GM12878 (cell line): ENCODE data around the gene SLC66A3. TPM values are rescaled to one million over a fixed set of nuclear protein-coding genes. Genes with fewer than 3 reads are reported as not detected.

ENCODE experiments used
- ATAC-seq: fragments of 200-7000 bp; cut with Tn5 transposase; 3 replicates; pipeline ENCODE4 v1.9.1; 2020; ENCODE audit warnings: mild to moderate bottlenecking, moderate library complexity
- BruUV-seq: library from RNA; stranded (reverse); fragments of 400-500 nt; replicated peaks from 2 replicates; lab custom pipeline; 2021; lab: Mats Ljungman, UMichigan
- CTCF ChIA-PET: fragments of 300-600 bp; sonication (Branson Sonifier 250); formaldehyde crosslinking; extraction: SDS; loops from one replicate; lab custom pipeline; 2021; ENCODE audit warnings: inconsistent platforms; lab: Yijun Ruan, JAX
- POLR2A ChIA-PET: fragments of 350-600 bp; formaldehyde crosslinking; extraction: SDS; loops from one replicate; lab custom pipeline; 2021; ENCODE audit warnings: inconsistent platforms; lab: Charles Lee
- RAD21 ChIA-PET: fragments of 300-600 bp; sonication (Branson Sonifier 250); formaldehyde crosslinking; loops from one replicate; lab custom pipeline; 2023; ENCODE audit warnings: antibody characterized with exemption; ENCODE audit not compliant: unreplicated experiment; lab: Charles Lee
- SMC1A ChIA-PET: fragments of 300-600 bp; sonication (Branson Sonifier 250); formaldehyde crosslinking; loops from one replicate; lab custom pipeline; 2023; ENCODE audit not compliant: unreplicated experiment, uncharacterized antibody; lab: Charles Lee
- DNase-seq: peaks from one replicate; pipeline ENCODE4 v3.0.0-alpha.2; 2011; ENCODE audit warnings: low read depth, low spot score
- FAIRE-seq: peaks from 3 replicates; lab custom pipeline; 2011; peaks lifted over from hg19 to GRCh38; lab: Jason Lieb, UNC
- H2AFZ ChIP-seq: 2 replicates; pipeline ENCODE4 v1.6.0; 2011; ENCODE audit warnings: low read depth, low read length, control low read depth; ENCODE audit not compliant: control insufficient read depth
- H3K27ac ChIP-seq: 2 replicates; pipeline ENCODE4 v1.5.1; 2011; ENCODE audit warnings: control low read depth; ENCODE audit not compliant: control insufficient read depth, insufficient read depth
- H3K27me3 ChIP-seq, 2 experiments: replicated peaks in 1 of 2; 2 replicates each; pipeline versions ENCODE4 v1.6.0 to v1.6.1; 2011; ENCODE audit warnings: low read length in 1 of 2; ENCODE audit not compliant: control insufficient read depth in 2 of 2, insufficient read depth in 2 of 2
- H3K36me3 ChIP-seq, 2 experiments: 2 replicates each; pipeline ENCODE4 v1.5.1; 2011; ENCODE audit warnings: low read length in 1 of 2; ENCODE audit not compliant: control insufficient read depth in 2 of 2, insufficient read depth in 2 of 2
- H3K4me1 ChIP-seq: 2 replicates; pipeline ENCODE4 v1.6.1; 2011; ENCODE audit warnings: mild to moderate bottlenecking, low read length, moderate library complexity, mixed read lengths; ENCODE audit not compliant: control insufficient read depth, insufficient read depth
- H3K4me2 ChIP-seq: 2 replicates; pipeline ENCODE4 v1.6.0; 2011; ENCODE audit warnings: control low read depth; ENCODE audit not compliant: control insufficient read depth, insufficient read depth
- H3K4me3 ChIP-seq: fragments of 200-600 bp; sonication (generic); 2 replicates; pipeline ENCODE4 v1.5.1; 2016
- H3K79me2 ChIP-seq: 2 replicates; pipeline ENCODE4 v1.6.0; 2011; ENCODE audit warnings: low read length; ENCODE audit not compliant: control insufficient read depth, insufficient read depth
- H3K9ac ChIP-seq: 2 replicates; pipeline ENCODE4 v1.8.0; 2011; ENCODE audit warnings: low read length, control low read depth, mixed read lengths; ENCODE audit not compliant: control insufficient read depth, insufficient read depth
- H3K9me3 ChIP-seq: replicated peaks from 3 replicates; pipeline ENCODE4 v1.5.1; 2011; ENCODE audit warnings: mild to moderate bottlenecking, low read length; ENCODE audit not compliant: control insufficient read depth, insufficient read depth
- H4K20me1 ChIP-seq: 2 replicates; pipeline ENCODE4 v1.6.0; 2011; ENCODE audit not compliant: control insufficient read depth, insufficient read depth
- BCL11A ChIP-seq: IDR thresholded peaks from 2 replicates; pipeline ENCODE4 v1.6.1; 2011; ENCODE audit warnings: low read depth, low read length
- NR2C1 ChIP-seq: fragments of 450-650 bp; IDR thresholded peaks from 2 replicates; pipeline ENCODE4 v1.6.1; 2017; ENCODE audit warnings: antibody characterized with exemption, mild to moderate bottlenecking, moderate library complexity
- PAX8 ChIP-seq: fragments of 450-650 bp; IDR thresholded peaks from 2 replicates; pipeline ENCODE4 v1.6.1; 2017; ENCODE audit warnings: mild to moderate bottlenecking, moderate library complexity
- RCOR1 ChIP-seq: conservative IDR thresholded peaks from 2 replicates; pipeline ENCODE4 v1.6.1; 2012; ENCODE audit warnings: low read depth, low read length, improper control_type of control experiment
- SIN3A ChIP-seq: IDR thresholded peaks from 2 replicates; pipeline ENCODE4 v1.6.1; 2012; ENCODE audit warnings: low read depth, low read length, improper control_type of control experiment
- YBX1 ChIP-seq: fragments of 450-650 bp; IDR thresholded peaks from 2 replicates; pipeline ENCODE4 v1.6.1; 2016; ENCODE audit warnings: antibody characterized with exemption
- ZNF217 ChIP-seq: fragments of 450-650 bp; IDR thresholded peaks from 2 replicates; pipeline ENCODE4 v1.6.1; 2017; ENCODE audit warnings: antibody characterized with exemption, mild to moderate bottlenecking
- ZZZ3 ChIP-seq: IDR thresholded peaks from 2 replicates; pipeline ENCODE4 v1.6.1; 2011; ENCODE audit warnings: low read depth; ENCODE audit not compliant: control insufficient read depth, insufficient read length
- WGBS: methylation state at CpG from one replicate; pipeline ENCODE4 v1.1.6; 2016; ENCODE audit warnings: low lambda C conversion rate; ENCODE audit not compliant: insufficient replicate concordance, insufficient coverage; ENCODE audit errors: missing lambda C conversion rate; 5-methylcytosine and 5-hydroxymethylcytosine counted together
- in situ Hi-C: fragments of 300-500 bp; cut with MboI; formaldehyde crosslinking; loops from 9 replicates; pipeline ENCODE4 v1.14.3; 2018; ENCODE audit warnings: mixed read lengths
- intact Hi-C: fragments of 100-400 bp; cut with micrococcal nuclease; formaldehyde crosslinking; loops from one replicate; pipeline ENCODE4 v1.14.2; 2022; ENCODE audit not compliant: unreplicated experiment
- polyA plus RNA-seq, 11 experiments: library from polyadenylated mRNA; depleted of rRNA in 4 of 11; unstranded in 6 of 11; stranded (reverse) in 5 of 11; fragments of >200 nt; fragmentation: Nextera tagmentation in 4 of 11; fragmentation: Illumina TruSeq in 1 of 11; extraction: Ambion mirVana in 4 of 11; extraction: Trizol in 1 of 11; gene quantifications; 1 replicate in 1 of 11; 2 replicates in 10 of 11; pipeline versions ENCODE4 v1.2.1 to v1.2.3, GENCODE V29; 2011 to 2016; ENCODE audit warnings: inconsistent platforms in 2 of 11, missing spikeins in 2 of 11, low read depth in 1 of 11
- total RNA-seq, 4 experiments: library from RNA; depleted of rRNA in 3 of 4; stranded (reverse); fragments of >200 nt in 3 of 4; fragmentation: Illumina TruSeq in 1 of 4; extraction: Trizol in 1 of 4; gene quantifications; 2 replicates each; pipeline versions ENCODE4 v1.2.1 to v1.2.3, GENCODE V29; 2013 to 2021
- TF ChIP-seq, protein P1 (sequence below): fragments of 450-650 bp; IDR thresholded peaks from 2 replicates; pipeline ENCODE4 v1.6.1; 2016; ENCODE audit warnings: mild to moderate bottlenecking

The SLC66A3 gene
- total and polyA plus RNA-seq, 10 of the 15 experiments (the other 5 are each of a cell fraction or from before 2014, with no cell fraction given): 1.4 to 14.2 (median 6.4) TPM

DNA sequence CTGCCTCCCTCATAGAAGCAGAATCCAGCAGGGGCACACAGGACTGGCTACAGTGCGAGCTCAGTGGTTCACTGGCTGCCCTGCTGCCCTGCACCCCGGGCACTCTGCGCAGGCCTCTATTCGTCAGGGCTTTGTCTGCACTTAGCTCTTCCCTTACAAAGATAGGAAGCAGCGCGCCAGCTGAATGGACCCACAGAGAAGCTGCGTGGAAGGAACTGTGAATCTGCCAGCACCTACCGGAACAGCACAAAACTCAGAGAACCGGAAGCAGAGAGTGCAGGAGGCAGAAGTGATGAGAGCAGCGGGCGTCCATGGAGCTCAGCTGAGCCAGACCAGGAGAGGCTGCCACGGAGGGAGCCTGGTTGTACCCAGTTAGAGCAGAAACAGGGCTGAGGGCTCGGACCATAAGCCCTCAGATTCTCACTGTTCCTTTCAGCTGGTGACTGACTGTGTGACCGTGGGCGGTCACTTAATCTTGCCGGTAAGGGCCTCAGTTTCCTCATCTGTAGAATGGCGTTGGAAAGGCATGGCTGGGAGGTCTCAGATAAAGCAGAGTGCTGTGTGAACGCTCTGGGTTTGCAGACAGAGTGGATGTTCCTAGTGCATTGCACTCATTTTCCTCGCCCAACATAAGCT is 23.1 kb upstream of the SLC66A3 start:
- H3K9ac ChIP-seq: no peak overlapping the region
- peak overlapping the region; percentile 78 for H3K4me2 ChIP-seq
- no peak overlapping the region for H3K27ac ChIP-seq
- no peak overlapping the region for H3K4me3 ChIP-seq
- peaks cover 8% of the 10 kb centered on the region for H3K4me1 ChIP-seq
- RAD21 ChIA-PET: interaction anchor here (0.6 to 3.6 kb wide), 21 partner anchors 12 to 697 kb away, joined by 3 to 23 read pairs (median 3); partner anchors contain the start of gene SLC66A3
- in situ Hi-C loops (loop anchor here (5.0 kb wide), 2 partner anchors 315 to 450 kb away; no protein-coding TSS in a partner anchor), intact Hi-C loops (loop anchor here (1.0 to 10.0 kb wide), 5 partner anchors 213 to 452 kb away; partner anchors contain the start of gene ROCK2)
- no peaks in the 10 kb centered on the region; a peak in 2 of 4 replicates for H3K27me3 ChIP-seq
- H3K9me3 ChIP-seq: no peaks in the 10 kb centered on the region
- ATAC-seq: peak; percentile 9; the same call in 2 of the 3 replicates
- BruUV-seq: no TSS peak
- CTCF ChIA-PET: interaction anchor here (0.7 to 7.4 kb wide), 41 partner anchors 13 to 647 kb away, joined by 3 to 122 read pairs (median 4); partner anchors contain the start of gene SLC66A3
- no peaks in the 10 kb centered on the region for H4K20me1 ChIP-seq
- peak overlapping the region; percentile 52; the same call in 1 of the 2 replicates for H2AFZ ChIP-seq
- POLR2A ChIA-PET: no interaction called here
- H3K36me3 ChIP-seq: no peaks in the 10 kb centered on the region
- 44% methylated on average over 19 of the region's 19 CpGs for WGBS
- SMC1A ChIA-PET: interaction anchor here (1.0 to 3.9 kb wide), 13 partner anchors 21 to 452 kb away, joined by 3 to 30 read pairs (median 4); no protein-coding TSS in a partner anchor
- TF ChIP-seq ZNF217: no peak
- no peak for DNase-seq
- no peaks in the 10 kb centered on the region for H3K79me2 ChIP-seq
- FAIRE-seq: no peak

DNA sequence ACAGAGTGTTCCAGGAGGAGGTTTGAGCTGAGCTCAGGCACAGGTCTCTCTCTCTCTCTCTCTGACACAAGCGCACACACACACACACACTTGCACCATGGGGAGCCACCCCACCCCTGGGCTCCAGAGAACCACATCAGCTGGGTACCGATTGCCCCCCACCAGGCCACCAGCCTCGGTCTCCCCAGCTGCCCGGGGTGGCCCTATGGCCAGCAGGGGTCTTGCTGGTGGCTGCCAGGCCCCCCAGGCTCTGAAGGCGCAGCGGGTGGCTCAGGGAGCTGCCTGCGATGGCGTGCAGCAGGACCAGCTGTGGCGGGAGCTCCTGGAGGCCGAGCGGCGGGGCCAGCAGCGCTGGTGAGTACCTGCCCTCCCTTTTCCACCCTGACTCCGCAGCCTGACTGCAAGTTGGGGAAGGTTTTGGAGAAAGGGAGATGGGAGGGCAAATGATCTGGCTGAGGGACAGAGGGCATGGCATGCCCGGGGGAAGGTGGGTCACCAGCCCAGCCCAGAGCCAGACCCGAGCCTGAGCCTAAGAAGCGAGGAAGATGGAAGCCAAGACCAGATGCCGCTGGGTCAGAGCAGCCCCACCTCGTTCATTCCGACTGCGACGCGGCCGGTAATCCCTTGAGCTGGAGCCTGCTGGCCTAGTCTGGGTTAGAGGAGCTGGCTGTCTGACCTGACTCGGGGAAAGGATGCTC is 21.9 kb upstream of the SLC66A3 start:
- ChIA-PET RAD21 (interaction anchor here (0.6 to 3.6 kb wide), 19 partner anchors 11 to 451 kb away, joined by 3 to 23 read pairs (median 3); no protein-coding TSS in a partner anchor), CTCF (interaction anchor here (0.6 to 7.4 kb wide), 42 partner anchors 10 to 646 kb away, joined by 3 to 122 read pairs (median 4); partner anchors contain the start of genes E2F6 and SLC66A3), POLR2A (interaction anchor here (0.9 kb wide), 1 partner anchor 22 kb away, joined by 3 read pairs; the partner anchor contains the start of gene SLC66A3), SMC1A (interaction anchor here (1.0 to 3.9 kb wide), 11 partner anchors 20 to 454 kb away, joined by 3 to 30 read pairs (median 4); no protein-coding TSS in a partner anchor)
- Histone ChIP-seq H3K9ac (no peak overlapping the region), H3K4me3 (peak overlapping the region; percentile 58; the same call in 1 of the 2 replicates), H4K20me1 (no peaks in the 10 kb centered on the region), H3K4me2 (peak overlapping the region; percentile 78; the same call in 1 of the 2 replicates), H3K9me3 (no peaks in the 10 kb centered on the region), H3K79me2 (no peaks in the 10 kb centered on the region), H3K27me3 (no peaks in the 10 kb centered on the region; a peak in 2 of 4 replicates), H3K4me1 (peaks cover 8% of the 10 kb centered on the region), H3K36me3 (no peaks in the 10 kb centered on the region), H3K27ac (no peak overlapping the region), H2AFZ (peak overlapping the region; percentile 66)
- DNase-seq (no peak), FAIRE-seq (no peak), ATAC-seq (no peak)
- intact Hi-C loops: loop anchor here (5.0 to 10.0 kb wide), 2 partner anchors 211 to 344 kb away; partner anchors contain the start of gene ROCK2
- in situ Hi-C loops: loop anchor here (5.0 kb wide), 2 partner anchors 314 to 449 kb away; no protein-coding TSS in a partner anchor
- 67% methylated on average over 21 of the region's 25 CpGs for WGBS
- BruUV-seq: no TSS peak
- no peak for TF ChIP-seq YBX1
- TF ChIP-seq SIN3A: no peak
- TF ChIP-seq RCOR1: no peak
- no peak for TF ChIP-seq ZZZ3
- TF ChIP-seq NR2C1: no peak
- TF ChIP-seq, protein P1, sequence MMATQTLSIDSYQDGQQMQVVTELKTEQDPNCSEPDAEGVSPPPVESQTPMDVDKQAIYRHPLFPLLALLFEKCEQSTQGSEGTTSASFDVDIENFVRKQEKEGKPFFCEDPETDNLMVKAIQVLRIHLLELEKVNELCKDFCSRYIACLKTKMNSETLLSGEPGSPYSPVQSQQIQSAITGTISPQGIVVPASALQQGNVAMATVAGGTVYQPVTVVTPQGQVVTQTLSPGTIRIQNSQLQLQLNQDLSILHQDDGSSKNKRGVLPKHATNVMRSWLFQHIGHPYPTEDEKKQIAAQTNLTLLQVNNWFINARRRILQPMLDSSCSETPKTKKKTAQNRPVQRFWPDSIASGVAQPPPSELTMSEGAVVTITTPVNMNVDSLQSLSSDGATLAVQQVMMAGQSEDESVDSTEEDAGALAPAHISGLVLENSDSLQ: no peak
- no peak for TF ChIP-seq PAX8
- no peak for TF ChIP-seq BCL11A
